ENCODE data around the gene NEUROG2.

Gene NEUROG2

DNA sequence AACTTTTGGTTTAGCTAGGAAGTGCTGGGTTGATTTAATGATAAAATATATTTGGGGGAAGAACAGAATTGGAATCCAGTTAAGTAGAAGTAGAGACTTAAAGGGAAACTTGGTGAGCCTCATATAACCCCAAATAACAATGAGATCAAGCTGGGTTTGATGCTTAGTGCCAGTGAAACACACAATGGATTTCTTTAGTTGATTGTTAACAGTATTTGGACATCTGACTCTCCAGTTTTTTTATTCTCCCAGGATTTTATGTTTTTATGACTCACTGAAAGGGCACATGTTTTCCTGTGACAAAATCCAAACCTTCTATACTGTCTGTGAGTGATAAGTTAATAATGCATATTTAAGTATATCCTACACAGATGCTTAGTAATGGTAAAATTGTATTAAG, 2.7 kb upstream of the NEUROG2 start:
- no peak for TF ChIP-seq JUND (IDR thresholded peaks at IDR 0.05; ENCODE audit: low read depth)
- in situ Hi-C loops (cut with HindIII; ENCODE audit: low pct_unique_long_range_greater_than_20kb, low sequenced_read_pairs): no loop called here
- DNase-seq (ENCODE audit: low read depth in 1 of 2, low spot score in 1 of 2): no peak

DNA sequence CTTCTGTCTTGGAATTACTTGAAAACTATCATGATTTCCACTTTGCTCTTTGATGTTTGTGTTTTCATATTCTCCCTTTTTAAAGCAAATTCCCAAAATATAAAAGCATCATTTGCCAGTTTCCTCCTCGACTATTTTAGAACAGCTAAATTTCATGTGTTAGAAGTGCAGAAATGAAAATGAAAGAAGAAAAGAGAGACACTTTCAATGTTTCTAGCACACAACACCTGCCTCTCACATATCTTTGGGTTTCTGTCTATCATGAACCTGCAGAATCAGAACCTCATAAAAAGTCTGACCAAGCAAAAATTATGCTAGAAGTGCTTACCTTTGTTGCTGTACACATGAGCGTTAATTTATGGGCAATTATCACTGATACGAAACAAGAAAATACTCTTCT, 1.9 kb upstream of the NEUROG2 start:
- DNase-seq (ENCODE audit: low read depth in 1 of 2, low spot score in 1 of 2): no peak
- in situ Hi-C loops (cut with HindIII; ENCODE audit: low pct_unique_long_range_greater_than_20kb, low sequenced_read_pairs): no loop called here
- no peak for TF ChIP-seq JUND (IDR thresholded peaks at IDR 0.05; ENCODE audit: low read depth)

DNA sequence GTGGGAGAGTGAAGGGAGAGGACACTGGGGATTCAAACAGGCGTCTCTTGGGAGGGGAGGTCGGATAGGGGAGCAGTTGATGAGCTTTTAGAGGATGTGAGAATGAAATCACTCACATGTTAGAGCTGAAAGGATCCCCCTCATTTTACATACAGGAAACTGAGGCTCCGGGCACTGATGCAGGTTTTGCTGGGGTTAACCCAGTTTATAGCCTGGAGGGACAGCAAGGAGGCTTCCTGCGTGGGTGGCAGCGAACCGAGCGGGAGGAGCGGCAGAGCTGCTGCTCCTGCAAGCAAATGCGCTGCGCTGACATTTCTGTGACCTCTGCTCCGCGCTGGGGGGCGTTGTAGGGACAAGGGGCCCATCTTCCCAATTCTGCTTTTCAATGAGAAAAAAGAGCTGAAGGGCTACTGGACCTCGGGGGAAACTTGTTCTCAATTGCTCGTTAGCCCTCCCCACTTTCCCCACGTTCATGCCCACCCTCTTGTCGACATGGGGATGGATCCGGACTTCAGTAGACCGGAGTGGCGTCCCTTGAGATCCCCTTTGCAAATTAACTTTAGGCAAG, 1.2 kb upstream of the NEUROG2 start:
- DNase-seq (ENCODE audit: low read depth in 1 of 2, low spot score in 1 of 2): no peak
- in situ Hi-C loops (cut with HindIII; ENCODE audit: low pct_unique_long_range_greater_than_20kb, low sequenced_read_pairs): no loop called here

DNA sequence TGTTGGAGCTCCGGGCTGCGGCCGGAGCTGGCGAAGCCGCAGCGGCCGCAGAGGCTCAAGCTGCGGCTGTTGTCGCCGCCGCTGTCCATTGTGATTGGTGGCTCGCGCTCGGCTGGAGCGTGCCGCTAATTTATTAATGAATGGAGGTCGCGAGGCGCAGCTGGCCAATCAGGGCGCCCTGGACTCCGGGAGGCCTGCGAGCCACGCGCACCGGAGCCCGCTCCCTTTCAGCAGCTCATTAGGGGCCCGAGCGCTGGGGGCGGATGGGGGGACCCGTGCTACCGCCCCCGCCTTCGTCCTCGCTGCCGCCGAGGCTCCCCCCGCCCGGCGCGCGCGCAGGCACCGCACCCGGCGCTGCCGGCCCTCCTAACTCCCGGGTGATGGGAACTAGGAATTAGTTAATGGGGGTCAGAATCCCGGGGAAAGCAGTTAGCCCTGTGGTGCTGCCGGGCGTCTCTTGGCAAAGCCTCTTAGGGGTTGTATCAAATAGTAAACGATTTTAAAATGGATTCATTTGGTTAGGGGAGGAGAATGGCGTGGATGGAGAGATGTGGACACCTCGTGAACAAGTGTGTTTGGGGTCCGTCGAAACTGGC, 589 bp upstream of the NEUROG2 start:
- TF ChIP-seq JUND (IDR thresholded peaks at IDR 0.05; ENCODE audit: low read depth): no peak
- in situ Hi-C loops (cut with HindIII; ENCODE audit: low pct_unique_long_range_greater_than_20kb, low sequenced_read_pairs): no loop called here
- DNase-seq (ENCODE audit: low read depth in 1 of 2, low spot score in 1 of 2): no peak

More for the DNA sequence above, 1.2 kb upstream of the NEUROG2 start:
- TF ChIP-seq JUND (IDR thresholded peaks at IDR 0.05; ENCODE audit: low read depth): no peak

DNA sequence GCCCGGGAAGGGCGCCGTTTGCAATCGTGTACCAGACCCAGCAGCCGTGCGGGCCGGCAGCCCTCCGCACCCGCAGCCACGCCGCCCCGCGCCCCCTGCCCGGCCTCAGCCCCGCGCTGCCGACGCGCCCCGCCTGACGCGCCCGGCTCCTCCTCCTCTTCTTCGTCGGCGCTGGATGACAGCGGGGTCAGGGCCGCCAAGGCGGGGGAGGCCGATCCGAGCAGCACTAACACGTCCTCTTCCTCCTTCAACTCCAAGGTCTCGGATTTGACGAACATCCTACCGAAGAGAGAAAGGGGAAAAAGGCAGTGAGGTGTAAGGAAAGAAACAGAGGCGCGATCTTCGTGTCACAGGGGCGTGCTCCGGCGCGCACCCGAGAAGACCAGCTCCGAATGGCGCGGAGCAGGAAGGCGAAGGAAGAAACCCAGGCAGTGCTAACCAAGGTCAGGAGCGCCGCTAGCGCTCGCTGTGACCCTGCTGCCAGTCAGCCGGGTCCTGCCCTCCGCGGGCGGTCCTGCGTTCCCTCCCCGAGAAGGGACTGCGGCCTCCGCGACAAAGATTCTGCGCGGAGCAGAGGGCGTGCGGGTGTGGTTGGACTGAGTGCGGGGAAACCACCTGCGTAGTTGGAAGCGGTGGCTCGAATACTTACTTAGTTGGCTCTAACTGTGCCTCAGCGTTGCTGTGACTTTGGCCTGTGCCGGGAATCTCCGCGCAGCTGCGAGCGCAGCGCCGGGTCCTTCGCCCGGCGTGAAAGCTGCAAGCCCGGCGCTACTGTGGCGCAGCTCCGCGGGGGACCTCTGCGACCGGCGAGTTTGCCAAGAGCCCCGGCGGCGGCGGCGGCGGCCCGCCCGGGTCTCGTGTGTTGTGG, 548 bp downstream of the NEUROG2 start:
- DNase-seq (ENCODE audit: low read depth in 1 of 2, low spot score in 1 of 2): peak in 1 of 2 experiments; percentile 42
- no peak for TF ChIP-seq JUND (IDR thresholded peaks at IDR 0.05; ENCODE audit: low read depth)
- in situ Hi-C loops (cut with HindIII; ENCODE audit: low pct_unique_long_range_greater_than_20kb, low sequenced_read_pairs): no loop called here

DNA sequence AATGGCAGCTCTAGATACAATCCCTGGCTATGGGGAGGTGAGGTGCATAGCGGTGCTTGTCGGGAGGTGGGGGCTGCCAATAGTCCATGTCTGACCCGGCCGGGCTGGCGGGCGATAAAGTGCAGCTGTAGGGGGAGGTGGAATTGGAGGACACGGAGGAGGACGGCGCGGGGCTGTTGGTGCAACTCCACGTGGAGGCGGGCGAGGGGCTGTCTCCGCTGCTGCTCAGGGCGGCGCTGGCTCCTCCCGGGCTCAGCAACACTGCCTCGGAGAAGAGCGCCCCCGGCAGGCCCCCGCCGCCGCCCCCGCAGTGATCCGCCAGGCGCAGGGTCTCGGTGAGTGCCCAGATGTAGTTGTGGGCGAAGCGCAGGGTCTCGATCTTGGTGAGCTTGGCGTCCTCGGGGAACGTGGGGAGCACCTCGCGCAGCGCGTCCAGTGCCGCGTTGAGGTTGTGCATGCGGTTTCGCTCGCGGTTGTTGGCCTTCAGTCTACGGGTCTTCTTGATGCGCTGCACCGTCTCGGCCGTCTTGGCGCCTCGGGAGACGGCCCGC, 1.3 kb downstream of the NEUROG2 start:
- no peak for TF ChIP-seq JUND (IDR thresholded peaks at IDR 0.05; ENCODE audit: low read depth)
- no peak for DNase-seq (ENCODE audit: low read depth in 1 of 2, low spot score in 1 of 2)
- in situ Hi-C loops (cut with HindIII; ENCODE audit: low pct_unique_long_range_greater_than_20kb, low sequenced_read_pairs): no loop called here

DNA sequence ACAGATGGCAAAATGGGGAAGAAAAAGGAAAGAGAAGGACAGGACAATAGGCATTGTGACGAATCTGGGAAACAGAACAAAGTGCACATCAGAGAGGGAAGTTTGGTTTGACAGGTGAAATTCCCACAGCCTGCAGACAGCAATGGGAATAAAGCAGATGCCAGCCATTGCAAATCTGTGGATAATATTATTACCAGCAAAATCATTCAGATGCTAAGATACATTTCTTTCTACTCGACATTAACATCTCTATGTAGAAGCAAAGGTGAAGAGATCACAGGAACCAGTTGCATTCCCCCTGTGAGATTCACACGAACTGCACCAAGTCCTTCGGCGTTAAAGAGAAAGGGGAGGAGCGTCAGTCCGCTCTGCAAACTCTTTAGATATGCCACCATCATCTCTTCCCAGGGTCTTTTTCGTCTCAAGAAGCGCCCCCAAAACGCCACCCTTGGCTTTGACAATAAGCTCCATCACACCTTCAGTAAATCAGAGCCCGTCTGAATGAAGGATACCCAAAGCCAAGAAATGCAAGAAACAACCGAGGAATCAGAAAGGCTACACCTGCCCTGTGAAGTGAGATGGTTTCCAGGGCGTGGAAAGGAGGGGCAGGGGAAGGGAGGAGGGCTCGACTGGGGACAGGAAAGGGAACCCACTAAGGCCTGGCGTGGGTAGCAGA, 1.9 kb downstream of the NEUROG2 start:
- in situ Hi-C loops (cut with HindIII; ENCODE audit: low pct_unique_long_range_greater_than_20kb, low sequenced_read_pairs): no loop called here
- DNase-seq (ENCODE audit: low read depth in 1 of 2, low spot score in 1 of 2): no peak
- no peak for TF ChIP-seq JUND (IDR thresholded peaks at IDR 0.05; ENCODE audit: low read depth)

DNA sequence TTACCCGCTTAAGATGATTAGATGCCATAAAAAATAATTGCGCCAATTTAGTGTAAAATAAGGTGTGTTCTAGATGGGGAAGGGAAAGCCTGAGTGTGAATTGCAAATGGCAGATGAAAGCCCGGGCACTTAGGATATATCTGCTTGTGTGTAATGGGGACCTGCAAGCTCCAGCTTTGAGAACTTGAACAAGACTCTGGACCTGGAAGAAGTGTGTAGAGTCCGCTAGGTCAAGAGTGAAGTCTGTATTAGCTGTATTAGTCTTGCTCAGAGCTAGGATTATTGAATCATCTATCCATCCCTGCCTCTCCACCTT, 4.2 kb downstream of the NEUROG2 start:
- TF ChIP-seq JUND (IDR thresholded peaks at IDR 0.05; ENCODE audit: low read depth): no peak
- in situ Hi-C loops (cut with HindIII; ENCODE audit: low pct_unique_long_range_greater_than_20kb, low sequenced_read_pairs): no loop called here
- no peak for DNase-seq (ENCODE audit: low read depth in 1 of 2, low spot score in 1 of 2)

DNA sequence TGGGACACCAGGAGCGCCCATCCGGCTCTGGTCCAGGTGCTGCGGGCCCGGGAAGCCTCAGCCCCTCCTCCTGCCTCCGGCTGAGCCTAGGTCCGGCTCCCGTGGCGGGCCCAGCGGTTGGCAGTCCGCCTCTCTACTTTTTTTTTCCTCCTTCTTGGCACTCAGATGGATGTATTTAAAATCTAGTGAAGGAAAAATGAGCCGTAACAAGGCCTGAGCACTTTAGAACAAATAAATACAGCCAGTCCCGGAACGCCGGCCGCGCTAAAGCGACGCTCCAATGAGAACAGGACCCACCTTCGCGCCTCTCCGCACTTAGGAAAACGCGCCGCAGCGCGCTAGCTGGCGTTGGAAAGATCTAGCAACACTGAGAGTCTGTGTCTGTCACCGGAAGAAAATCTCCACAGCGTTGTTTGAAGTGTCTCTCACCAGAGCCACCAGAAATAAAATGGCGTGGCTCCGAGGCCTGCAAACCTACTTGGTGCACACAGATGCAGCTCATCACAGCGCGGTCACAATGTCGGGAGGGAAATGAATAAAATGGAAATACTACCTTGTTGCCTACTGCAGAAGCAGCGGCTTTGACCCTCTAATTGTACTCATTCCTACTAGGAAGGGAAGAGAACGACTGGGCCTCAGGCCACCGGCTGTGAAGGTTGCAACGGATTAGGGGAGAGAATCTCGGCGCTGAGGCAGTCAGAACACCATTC, 4.7 kb downstream of the NEUROG2 start:
- TF ChIP-seq JUND (IDR thresholded peaks at IDR 0.05; ENCODE audit: low read depth): no peak
- in situ Hi-C loops (cut with HindIII; ENCODE audit: low pct_unique_long_range_greater_than_20kb, low sequenced_read_pairs): no loop called here
- no peak for DNase-seq (ENCODE audit: low read depth in 1 of 2, low spot score in 1 of 2)

DNA sequence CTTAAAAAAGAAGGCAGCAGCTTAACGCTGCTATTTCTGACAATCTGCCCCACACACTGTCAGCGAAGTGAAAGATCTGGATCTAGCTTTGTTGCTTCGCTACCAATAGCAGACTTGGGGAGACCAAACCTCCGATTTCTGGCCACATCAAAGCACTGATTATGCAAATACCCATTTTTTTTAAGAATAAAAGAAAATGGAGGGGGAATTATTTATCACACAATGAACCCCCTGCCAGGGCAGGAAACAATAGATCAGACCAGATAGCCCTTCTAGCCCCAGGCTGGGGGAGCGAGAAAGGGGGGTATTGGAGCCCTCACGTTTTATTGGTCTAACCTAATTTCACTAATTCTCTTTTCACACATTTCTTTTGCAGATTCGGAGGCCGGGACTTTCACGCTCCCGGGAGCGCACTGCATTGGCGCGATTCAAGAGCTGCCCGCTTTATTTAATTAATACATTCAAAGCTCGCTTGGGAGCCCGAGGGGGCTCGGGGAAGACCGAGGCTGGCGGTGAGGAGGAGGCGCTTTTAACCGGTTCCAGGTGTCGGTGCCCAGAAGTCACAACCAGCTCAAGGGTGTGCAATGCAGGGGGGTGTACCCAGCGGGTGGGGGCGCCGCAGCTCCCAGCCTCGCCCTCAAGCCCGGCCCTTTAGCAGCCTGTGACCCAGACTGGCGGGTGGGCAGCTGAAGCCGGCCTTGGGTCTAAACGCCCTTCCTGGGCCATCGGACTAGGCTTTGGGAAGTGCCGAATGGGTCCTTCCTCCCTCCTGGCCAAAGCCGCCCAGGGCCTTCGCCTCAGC, 5.5 kb downstream of the NEUROG2 start:
- no peak for TF ChIP-seq JUND (IDR thresholded peaks at IDR 0.05; ENCODE audit: low read depth)
- no peak for DNase-seq (ENCODE audit: low read depth in 1 of 2, low spot score in 1 of 2)
- in situ Hi-C loops (cut with HindIII; ENCODE audit: low pct_unique_long_range_greater_than_20kb, low sequenced_read_pairs): no loop called here
